GM18507 (cell line): ENCODE measurements around the gene SCN9A.
"Not testable (repeated sequence)": the region's sequence is repeated elsewhere in the genome, so short reads cannot be mapped to it uniquely, and the experiment has no call there.

Source experiments
- DNase-seq: peaks from one replicate; pipeline ENCODE4 v3.0.0; 2011; ENCODE audit warnings: low read depth; ENCODE audit not compliant: insufficient read length; ENCODE audit errors: extremely low spot score
- FAIRE-seq: peaks from 2 replicates; lab custom pipeline; 2011; peaks lifted over from hg19 to GRCh38; lab: Jason Lieb, UNC

Gene SCN9A

GRCh38 chr2:166270376-166270775 lies 105.4 kb downstream of the SCN9A start:
- FAIRE-seq (no peak), DNase-seq (no peak)

GRCh38 chr2:166269322-166269721 lies 106.4 kb downstream of the SCN9A start:
- no peak for FAIRE-seq

GRCh38 chr2:166257859-166258258 lies 117.9 kb downstream of the SCN9A start:
- DNase-seq (no peak), FAIRE-seq (no peak)

More at GRCh38 chr2:166269322-166269721, 106.4 kb downstream of the SCN9A start:
- DNase-seq, result no peak

GRCh38 chr2:166256896-166257295 lies 118.8 kb downstream of the SCN9A start:
- FAIRE-seq (no peak), DNase-seq (no peak)

- no peak for DNase-seq
- no peak for FAIRE-seq
Observed at GRCh38 chr2:166249318-166249717, 126.4 kb downstream of the SCN9A start.

- DNase-seq (no peak), FAIRE-seq (no peak)
Observed at GRCh38 chr2:166246901-166247300, 128.8 kb downstream of the SCN9A start.

GRCh38 chr2:166242309-166242708 lies 133.4 kb downstream of the SCN9A start:
- no peak for DNase-seq
- FAIRE-seq, result no peak

GRCh38 chr2:166240387-166241313 lies 135.1 kb downstream of the SCN9A start:
- no peak for DNase-seq
- no peak for FAIRE-seq

- FAIRE-seq, result no peak
- no peak for DNase-seq
Observed at GRCh38 chr2:166239548-166239947, 136.2 kb downstream of the SCN9A start.

GRCh38 chr2:166238176-166238575 lies 137.6 kb downstream of the SCN9A start:
- FAIRE-seq (no peak), DNase-seq (no peak)

- no peak for DNase-seq
- no peak for FAIRE-seq
Observed at GRCh38 chr2:166234112-166234846, 141.5 kb downstream of the SCN9A start.

- no peak for FAIRE-seq
- no peak for DNase-seq
Observed at GRCh38 chr2:166233244-166233643, 142.5 kb downstream of the SCN9A start.

GRCh38 chr2:166230724-166231070 lies 145.0 kb downstream of the SCN9A start:
- DNase-seq (no peak), FAIRE-seq (no peak)

- DNase-seq (no peak), FAIRE-seq (no peak)
Observed at GRCh38 chr2:166230024-166230723, 145.6 kb downstream of the SCN9A start.

GRCh38 chr2:166229678-166230023 lies 146.1 kb downstream of the SCN9A start:
- FAIRE-seq (no peak), DNase-seq (no peak)

- FAIRE-seq (no peak), DNase-seq (no peak)
Observed at GRCh38 chr2:166224197-166224596, 151.5 kb downstream of the SCN9A start.

- FAIRE-seq, result no peak
Observed at GRCh38 chr2:166223298-166223697, 152.4 kb downstream of the SCN9A start.

GRCh38 chr2:166211079-166211478 lies 164.7 kb downstream of the SCN9A start:
- DNase-seq (no peak), FAIRE-seq (no peak)

More at GRCh38 chr2:166223298-166223697, 152.4 kb downstream of the SCN9A start:
- DNase-seq, result no peak

- FAIRE-seq, DNase-seq: not testable (repeated sequence)
Observed at GRCh38 chr2:166209944-166210343, 165.8 kb downstream of the SCN9A start.

- not testable (repeated sequence) for FAIRE-seq, DNase-seq
Observed at GRCh38 chr2:166209367-166209766, 166.4 kb downstream of the SCN9A start.
